Nephron (organoid): ENCODE measurements around the gene ILF3.

Experiments used
- H3K27ac Mint-ChIP-seq, 3 experiments: 2 replicates each; pipeline ENCODE4 v1.8.0; 2020; ENCODE audit warnings: mixed read lengths in 3 of 3, mild to moderate bottlenecking in 2 of 3, moderate library complexity in 1 of 3
- H3K27me3 Mint-ChIP-seq: 2 replicates; pipeline ENCODE4 v1.8.0; 2021; ENCODE audit warnings: low read depth, mild to moderate bottlenecking, moderate library complexity, mixed read lengths
- H3K36me3 Mint-ChIP-seq: 2 replicates; pipeline ENCODE4 v1.8.0; 2020; ENCODE audit warnings: low read depth, mixed read lengths
- H3K4me1 Mint-ChIP-seq: 2 replicates; pipeline ENCODE4 v1.8.0; 2020; ENCODE audit warnings: mixed read lengths
- H3K4me3 Mint-ChIP-seq, 3 experiments: 2 replicates each; pipeline ENCODE4 v1.8.0; 2020; ENCODE audit warnings: mild to moderate bottlenecking in 3 of 3, mixed read lengths in 3 of 3, moderate library complexity in 2 of 3
- H3K9me3 Mint-ChIP-seq: 2 replicates; pipeline ENCODE4 v1.8.0; 2020; ENCODE audit warnings: mixed read lengths
- TF ChIP-seq, protein P1 (sequence below), 3 experiments: fragments of 200-600 bp; sonication (generic); IDR thresholded peaks; one replicate each; pipeline ENCODE4 v1.5.0; 2021; ENCODE audit warnings: antibody characterized with exemption in 3 of 3; ENCODE audit not compliant: unreplicated experiment in 3 of 3

Gene ILF3

GRCh38 chr19:10691178-10691881 is 37.2 kb downstream of the ILF3 start:
- H3K36me3 Mint-ChIP-seq: peaks cover 56% of the 10 kb centered on the region
- H3K27me3 Mint-ChIP-seq: no peaks in the 10 kb centered on the region
- TF ChIP-seq, protein P1, sequence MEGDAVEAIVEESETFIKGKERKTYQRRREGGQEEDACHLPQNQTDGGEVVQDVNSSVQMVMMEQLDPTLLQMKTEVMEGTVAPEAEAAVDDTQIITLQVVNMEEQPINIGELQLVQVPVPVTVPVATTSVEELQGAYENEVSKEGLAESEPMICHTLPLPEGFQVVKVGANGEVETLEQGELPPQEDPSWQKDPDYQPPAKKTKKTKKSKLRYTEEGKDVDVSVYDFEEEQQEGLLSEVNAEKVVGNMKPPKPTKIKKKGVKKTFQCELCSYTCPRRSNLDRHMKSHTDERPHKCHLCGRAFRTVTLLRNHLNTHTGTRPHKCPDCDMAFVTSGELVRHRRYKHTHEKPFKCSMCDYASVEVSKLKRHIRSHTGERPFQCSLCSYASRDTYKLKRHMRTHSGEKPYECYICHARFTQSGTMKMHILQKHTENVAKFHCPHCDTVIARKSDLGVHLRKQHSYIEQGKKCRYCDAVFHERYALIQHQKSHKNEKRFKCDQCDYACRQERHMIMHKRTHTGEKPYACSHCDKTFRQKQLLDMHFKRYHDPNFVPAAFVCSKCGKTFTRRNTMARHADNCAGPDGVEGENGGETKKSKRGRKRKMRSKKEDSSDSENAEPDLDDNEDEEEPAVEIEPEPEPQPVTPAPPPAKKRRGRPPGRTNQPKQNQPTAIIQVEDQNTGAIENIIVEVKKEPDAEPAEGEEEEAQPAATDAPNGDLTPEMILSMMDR (IDR thresholded peaks at IDR 0.05; ENCODE audit: unreplicated experiment in 3 of 3): no peak
- H3K9me3 Mint-ChIP-seq: no peaks in the 10 kb centered on the region
- H3K4me1 Mint-ChIP-seq: peaks cover 11% of the 10 kb centered on the region
- no peak overlapping the region for H3K27ac Mint-ChIP-seq
- no peak overlapping the region for H3K4me3 Mint-ChIP-seq

DNA sequence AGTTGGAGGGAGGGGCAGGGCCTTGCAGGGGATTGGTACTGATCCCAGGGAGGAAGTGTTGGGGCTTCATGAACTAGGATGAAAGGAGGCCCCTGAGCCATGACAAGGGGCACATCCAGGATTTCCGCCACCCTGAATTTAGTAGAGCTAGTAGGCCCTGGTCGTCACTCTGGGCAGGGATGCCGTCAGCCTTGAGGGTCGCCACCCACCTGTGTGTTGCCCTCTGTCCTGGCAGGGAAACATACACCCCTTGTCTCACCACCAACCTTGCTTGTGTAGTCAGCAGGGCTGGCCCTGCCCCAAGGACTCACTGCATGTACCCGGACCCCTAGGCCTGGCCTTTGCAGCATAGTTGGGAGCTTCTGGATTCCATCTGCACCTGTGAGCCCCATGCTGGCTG is 37.7 kb downstream of the ILF3 start:
- no peaks in the 10 kb centered on the region for H3K9me3 Mint-ChIP-seq
- peaks cover 53% of the 10 kb centered on the region for H3K36me3 Mint-ChIP-seq
- H3K4me3 Mint-ChIP-seq: no peak overlapping the region
- no peaks in the 10 kb centered on the region for H3K27me3 Mint-ChIP-seq
- TF ChIP-seq, protein P1 (IDR thresholded peaks at IDR 0.05; ENCODE audit: unreplicated experiment in 3 of 3): no peak
- peaks cover 11% of the 10 kb centered on the region for H3K4me1 Mint-ChIP-seq
- no peak overlapping the region for H3K27ac Mint-ChIP-seq

DNA sequence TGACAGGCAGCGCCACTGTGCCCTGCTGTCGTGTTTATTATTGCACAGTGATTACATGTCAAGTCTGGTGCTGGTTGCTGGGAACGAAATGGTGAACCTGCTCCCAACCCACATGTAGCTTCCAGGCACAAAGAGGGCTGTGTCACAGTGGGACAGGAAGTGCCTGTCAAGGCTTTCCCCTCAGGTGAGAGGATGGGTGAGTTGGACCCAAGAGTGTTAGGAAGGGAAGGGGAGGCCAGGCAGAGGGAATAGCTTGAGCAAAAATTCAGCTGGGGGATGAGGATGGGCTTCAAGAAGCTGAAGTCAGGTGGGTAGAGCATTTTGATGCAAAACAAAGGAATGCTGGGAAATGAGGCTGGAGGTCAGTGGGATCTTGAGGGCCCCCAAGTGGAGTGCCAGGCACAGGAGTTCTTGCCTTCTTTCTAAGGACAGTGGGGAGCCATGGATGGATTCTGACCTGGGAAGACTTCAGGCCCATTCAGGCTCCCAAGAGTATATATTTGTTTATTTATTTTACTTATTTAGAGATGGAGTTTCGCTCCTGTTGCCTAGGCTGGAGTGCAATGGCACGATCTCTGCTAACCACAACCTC is 38.6 kb downstream of the ILF3 start:
- Mint-ChIP-seq H3K27ac (no peak overlapping the region), H3K27me3 (peaks cover 6% of the 10 kb centered on the region), H3K36me3 (peaks cover 46% of the 10 kb centered on the region), H3K4me3 (no peak overlapping the region), H3K4me1 (peaks cover 11% of the 10 kb centered on the region), H3K9me3 (no peaks in the 10 kb centered on the region)
- TF ChIP-seq, protein P1 (IDR thresholded peaks at IDR 0.05; ENCODE audit: unreplicated experiment in 3 of 3): no peak

- no peaks in the 10 kb centered on the region for H3K9me3 Mint-ChIP-seq
- H3K4me1 Mint-ChIP-seq: peaks cover 11% of the 10 kb centered on the region
- H3K27ac Mint-ChIP-seq: no peak overlapping the region
- no peak overlapping the region for H3K4me3 Mint-ChIP-seq
- TF ChIP-seq, protein P1 (IDR thresholded peaks at IDR 0.05; ENCODE audit: unreplicated experiment in 3 of 3): no peak
- peaks cover 33% of the 10 kb centered on the region for H3K36me3 Mint-ChIP-seq
- H3K27me3 Mint-ChIP-seq: peaks cover 6% of the 10 kb centered on the region
Measured at GRCh38 chr19:10694706-10695307, 40.7 kb downstream of the ILF3 start.

DNA sequence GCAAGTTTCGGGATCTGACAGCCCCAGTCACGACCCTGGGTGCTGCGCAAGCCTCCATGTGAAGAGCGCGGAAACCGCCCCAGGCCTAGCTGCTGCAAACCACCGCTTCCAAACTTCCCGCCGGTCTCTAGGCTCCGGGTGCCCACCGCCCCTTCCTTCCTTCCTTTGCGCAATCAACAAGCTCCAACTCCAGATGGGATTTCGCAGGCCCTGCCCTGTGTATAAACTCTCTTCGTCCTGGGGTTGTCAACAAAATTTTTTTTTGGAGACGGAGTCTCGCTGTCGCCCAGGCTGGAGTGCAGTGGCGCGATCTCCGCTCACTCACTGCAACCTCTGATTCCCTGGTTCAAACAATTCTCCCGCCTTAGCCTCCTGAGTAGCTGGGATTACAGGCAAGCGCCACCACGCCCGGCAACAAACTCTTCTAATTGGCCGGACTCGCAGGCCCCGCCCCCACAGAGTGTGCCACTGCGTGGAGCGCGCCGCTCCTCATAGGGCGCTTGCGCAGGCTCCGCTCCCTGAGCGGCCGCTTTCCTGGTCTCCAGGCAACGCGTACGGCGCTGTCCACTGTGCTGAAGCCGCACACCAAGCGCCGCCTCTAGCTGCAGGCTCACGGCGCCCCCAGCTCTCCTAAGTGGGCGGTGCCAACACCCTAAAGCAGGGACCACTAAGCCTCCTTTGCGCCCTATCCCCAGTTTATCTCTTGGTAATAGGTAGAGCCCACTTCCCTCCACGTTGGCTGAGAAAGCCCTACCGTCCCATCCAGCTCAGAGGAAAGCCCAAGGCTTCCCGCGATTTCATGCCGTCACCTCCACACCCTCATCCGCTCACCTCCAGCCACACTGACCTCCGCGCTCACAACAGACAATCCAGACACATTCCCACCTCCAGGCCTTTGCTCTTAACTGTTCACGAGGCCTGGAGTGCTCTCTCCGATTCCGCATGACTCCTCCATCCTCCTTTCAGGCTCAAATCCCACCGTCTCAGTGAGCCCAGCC is 41.6 kb downstream of the ILF3 start:
- Mint-ChIP-seq H3K9me3 (no peaks in the 10 kb centered on the region), H3K36me3 (peaks cover 24% of the 10 kb centered on the region), H3K4me1 (peaks cover 11% of the 10 kb centered on the region), H3K27ac (no peak overlapping the region), H3K4me3 (peak overlapping the region; percentile 74 to 81 (median 78)), H3K27me3 (peaks cover 6% of the 10 kb centered on the region)
- TF ChIP-seq, protein P1 (IDR thresholded peaks at IDR 0.05; ENCODE audit: unreplicated experiment in 3 of 3): no peak
